SU-DHL-6 (cell line): ENCODE results near the gene CORO7.

Experiments used
- H2AFZ ChIP-seq: fragments of 200-600 bp; sonication (generic); 2 replicates; pipeline ENCODE4 v1.6.1; 2014; ENCODE audit warnings: low read depth, mild to moderate bottlenecking, moderate library complexity, mixed read lengths, antibody characterized with exemption, low read length; ENCODE audit not compliant: severe bottlenecking
- H3F3A ChIP-seq: fragments of 200-600 bp; shearing (Covaris generic); 2 replicates; pipeline ENCODE4 v1.6.0; 2016; ENCODE audit warnings: antibody characterized with exemption, mild to moderate bottlenecking; ENCODE audit not compliant: insufficient read depth
- H3K27ac ChIP-seq: fragments of 200-600 bp; sonication (generic); 2 replicates; pipeline ENCODE4 v1.5.1; 2016; ENCODE audit warnings: low read depth, mild to moderate bottlenecking, low read length, moderate library complexity, mixed read lengths
- H3K27me3 ChIP-seq: fragments of 200-600 bp; sonication (generic), shearing (Covaris generic); 2 replicates; pipeline ENCODE4 v1.6.0; 2014; ENCODE audit warnings: mild to moderate bottlenecking, low read length
- H3K36me3 ChIP-seq: fragments of 200-600 bp; sonication (generic); 2 replicates; pipeline ENCODE4 v1.6.1; 2014; ENCODE audit warnings: mild to moderate bottlenecking, low read length, mixed read lengths
- H3K4me2 ChIP-seq: fragments of 300-600, 200-600 bp; shearing (Covaris generic), sonication (generic); 2 replicates; pipeline ENCODE4 v1.6.0; 2014; ENCODE audit warnings: low read length, low read depth, mild to moderate bottlenecking; ENCODE audit not compliant: poor library complexity, severe bottlenecking
- H3K4me3 ChIP-seq: fragments of 200-600 bp; sonication (generic); 2 replicates; pipeline ENCODE4 v1.5.1; 2014; ENCODE audit warnings: antibody characterized with exemption, low read length, mild to moderate bottlenecking, mixed read lengths; ENCODE audit not compliant: insufficient read depth, poor library complexity, severe bottlenecking
- H3K79me2 ChIP-seq: fragments of 200-600 bp; sonication (generic); 2 replicates; pipeline ENCODE4 v1.6.1; 2014; ENCODE audit warnings: mild to moderate bottlenecking, low read length, moderate library complexity; ENCODE audit not compliant: insufficient read depth
- H3K9ac ChIP-seq: fragments of 200-600 bp; sonication (generic); 2 replicates; pipeline ENCODE4 v1.7.0; 2014; ENCODE audit warnings: mild to moderate bottlenecking, low read length
- H3K9me2 ChIP-seq: fragments of 200-600 bp; sonication (generic); replicated peaks from 2 replicates; pipeline ENCODE4 v1.6.1; 2014; ENCODE audit warnings: low read length; ENCODE audit not compliant: insufficient read depth
- H3K9me3 ChIP-seq: fragments of 200-600 bp; sonication (generic); 2 replicates; pipeline ENCODE4 v1.6.1; 2014; ENCODE audit warnings: low read length, mixed read lengths; ENCODE audit not compliant: insufficient read depth
- H4K20me1 ChIP-seq: fragments of 200-600 bp; sonication (generic); 2 replicates; pipeline ENCODE4 v1.6.1; 2014; ENCODE audit warnings: low read depth, mild to moderate bottlenecking, antibody characterized with exemption, low read length, moderate library complexity, mixed read lengths
- CTCF ChIP-seq: fragments of 200-600 bp; sonication (generic); IDR thresholded peaks from one replicate; pipeline ENCODE4 v1.5.1; 2017; ENCODE audit warnings: antibody characterized with exemption, mild to moderate bottlenecking, low read length, moderate library complexity; ENCODE audit not compliant: insufficient read depth, poor library complexity, severe bottlenecking
- EZH2phosphoT487 ChIP-seq: fragments of 200-600 bp; sonication (generic), shearing (Covaris generic); conservative IDR thresholded peaks from 2 replicates; pipeline ENCODE4 v1.6.1; 2018; ENCODE audit warnings: mild to moderate bottlenecking, antibody characterized with exemption, low read length, moderate library complexity, mixed read lengths

Gene CORO7

GRCh38 chr16:4323071-4323844, 93.1 kb downstream of the CORO7 start:
- Histone ChIP-seq H3K9me3 (no peaks in the 10 kb centered on the region), H4K20me1 (no peaks in the 10 kb centered on the region), H3K36me3 (no peaks in the 10 kb centered on the region), H3K79me2 (no peaks in the 10 kb centered on the region), H3K27ac (no peak overlapping the region), H2AFZ (no peak overlapping the region), H3K4me3 (no peak overlapping the region), H3K4me2 (no peak overlapping the region), H3K27me3 (no peaks in the 10 kb centered on the region), H3K9me2 (no peaks in the 10 kb centered on the region), H3K9ac (no peak overlapping the region), H3F3A (no peaks in the 10 kb centered on the region)
- no peak for TF ChIP-seq EZH2phosphoT487

GRCh38 chr16:4322121-4323052, 94.0 kb downstream of the CORO7 start:
- Histone ChIP-seq H3K4me2 (no peak overlapping the region), H3K36me3 (no peaks in the 10 kb centered on the region)
- no peak for TF ChIP-seq CTCF
- no peak for TF ChIP-seq EZH2phosphoT487

GRCh38 chr16:4321286-4322120, 94.9 kb downstream of the CORO7 start:
- Histone ChIP-seq H3K9ac (no peak overlapping the region), H3K36me3 (no peaks in the 10 kb centered on the region), H3K4me2 (no peak overlapping the region), H3K9me3 (no peaks in the 10 kb centered on the region), H4K20me1 (no peaks in the 10 kb centered on the region), H3K9me2 (no peaks in the 10 kb centered on the region), H3K4me3 (no peak overlapping the region), H3F3A (no peaks in the 10 kb centered on the region), H3K27me3 (no peaks in the 10 kb centered on the region), H2AFZ (no peak overlapping the region), H3K79me2 (no peaks in the 10 kb centered on the region), H3K27ac (no peak overlapping the region)
- TF ChIP-seq CTCF (no peak), EZH2phosphoT487 (no peak)

More at GRCh38 chr16:4322121-4323052, 94.0 kb downstream of the CORO7 start:
- Histone ChIP-seq H3F3A (no peaks in the 10 kb centered on the region), H3K9me3 (no peaks in the 10 kb centered on the region), H2AFZ (no peak overlapping the region), H3K9me2 (no peaks in the 10 kb centered on the region), H3K27ac (no peak overlapping the region), H3K9ac (no peak overlapping the region), H3K27me3 (no peaks in the 10 kb centered on the region), H3K79me2 (no peaks in the 10 kb centered on the region), H4K20me1 (no peaks in the 10 kb centered on the region), H3K4me3 (no peak overlapping the region)
